GM12872 (cell line): ENCODE data around the gene KRTCAP2.

ENCODE experiments used
- TF ChIP-seq, protein P1 (sequence below): IDR thresholded peaks from 3 replicates; pipeline ENCODE4 v1.5.1; 2011; ENCODE audit warnings: low read depth, mild to moderate bottlenecking, low read length, moderate library complexity; ENCODE audit not compliant: insufficient read depth

Gene KRTCAP2

DNA sequence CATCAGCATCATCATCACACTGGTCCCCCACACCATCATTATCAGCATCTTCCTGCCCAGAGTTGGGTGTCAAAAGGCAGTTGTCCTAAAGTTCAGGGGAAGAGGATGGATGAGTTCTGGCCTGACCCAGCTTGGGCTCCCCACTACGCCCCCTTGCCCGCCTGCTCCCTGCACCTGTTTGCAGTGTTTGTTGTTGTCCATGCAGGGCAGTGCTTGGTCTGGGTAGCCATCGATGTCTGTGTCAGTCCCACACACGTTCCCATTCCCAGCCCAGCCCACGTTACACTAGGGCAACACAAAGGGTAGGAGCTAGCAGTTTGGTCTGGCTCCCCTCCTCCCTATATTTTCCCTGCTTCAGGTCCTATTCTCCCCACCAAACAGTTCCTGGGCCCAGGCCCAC lies 27.8 kb upstream of the KRTCAP2 start:
- TF ChIP-seq, protein P1, sequence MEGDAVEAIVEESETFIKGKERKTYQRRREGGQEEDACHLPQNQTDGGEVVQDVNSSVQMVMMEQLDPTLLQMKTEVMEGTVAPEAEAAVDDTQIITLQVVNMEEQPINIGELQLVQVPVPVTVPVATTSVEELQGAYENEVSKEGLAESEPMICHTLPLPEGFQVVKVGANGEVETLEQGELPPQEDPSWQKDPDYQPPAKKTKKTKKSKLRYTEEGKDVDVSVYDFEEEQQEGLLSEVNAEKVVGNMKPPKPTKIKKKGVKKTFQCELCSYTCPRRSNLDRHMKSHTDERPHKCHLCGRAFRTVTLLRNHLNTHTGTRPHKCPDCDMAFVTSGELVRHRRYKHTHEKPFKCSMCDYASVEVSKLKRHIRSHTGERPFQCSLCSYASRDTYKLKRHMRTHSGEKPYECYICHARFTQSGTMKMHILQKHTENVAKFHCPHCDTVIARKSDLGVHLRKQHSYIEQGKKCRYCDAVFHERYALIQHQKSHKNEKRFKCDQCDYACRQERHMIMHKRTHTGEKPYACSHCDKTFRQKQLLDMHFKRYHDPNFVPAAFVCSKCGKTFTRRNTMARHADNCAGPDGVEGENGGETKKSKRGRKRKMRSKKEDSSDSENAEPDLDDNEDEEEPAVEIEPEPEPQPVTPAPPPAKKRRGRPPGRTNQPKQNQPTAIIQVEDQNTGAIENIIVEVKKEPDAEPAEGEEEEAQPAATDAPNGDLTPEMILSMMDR = no peak

DNA sequence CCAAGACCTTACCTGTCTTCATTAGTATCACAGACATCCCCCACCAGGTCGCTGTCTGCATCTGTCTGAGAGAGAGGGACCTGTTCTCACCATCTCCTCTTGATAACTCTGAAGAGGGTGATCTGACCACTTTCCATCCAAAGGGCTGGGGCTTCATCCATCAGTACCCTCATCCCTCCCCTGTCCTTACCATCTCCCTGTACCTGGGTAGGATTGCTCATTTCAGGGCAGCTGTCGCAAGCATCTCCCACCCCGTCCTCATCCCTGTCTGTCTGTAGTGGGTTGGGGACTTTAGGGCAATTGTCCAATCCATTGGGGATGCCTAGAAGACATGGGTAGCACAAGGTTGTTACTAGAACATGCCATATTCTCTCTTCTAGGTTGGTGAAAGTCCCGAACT lies 26.7 kb upstream of the KRTCAP2 start:
- TF ChIP-seq, protein P1 = no peak

DNA sequence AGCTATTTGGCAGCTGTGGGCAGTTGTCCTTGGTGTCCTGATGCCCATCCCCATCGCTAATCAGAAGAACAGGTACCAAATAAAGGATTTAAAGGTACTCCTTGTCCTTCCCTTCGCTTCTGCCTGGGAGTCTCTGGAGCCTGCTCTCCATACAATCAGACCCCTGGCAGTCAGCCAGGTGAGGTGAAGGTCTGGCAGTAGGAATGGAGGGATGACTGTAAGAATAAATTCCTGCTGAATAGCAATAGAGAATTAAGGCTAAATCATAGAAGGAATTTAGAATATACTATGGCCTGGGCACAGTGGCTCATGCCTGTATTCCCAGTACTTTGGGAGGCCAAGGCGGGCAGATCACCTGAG lies 25.4 kb upstream of the KRTCAP2 start:
- TF ChIP-seq, protein P1 = no peak

DNA sequence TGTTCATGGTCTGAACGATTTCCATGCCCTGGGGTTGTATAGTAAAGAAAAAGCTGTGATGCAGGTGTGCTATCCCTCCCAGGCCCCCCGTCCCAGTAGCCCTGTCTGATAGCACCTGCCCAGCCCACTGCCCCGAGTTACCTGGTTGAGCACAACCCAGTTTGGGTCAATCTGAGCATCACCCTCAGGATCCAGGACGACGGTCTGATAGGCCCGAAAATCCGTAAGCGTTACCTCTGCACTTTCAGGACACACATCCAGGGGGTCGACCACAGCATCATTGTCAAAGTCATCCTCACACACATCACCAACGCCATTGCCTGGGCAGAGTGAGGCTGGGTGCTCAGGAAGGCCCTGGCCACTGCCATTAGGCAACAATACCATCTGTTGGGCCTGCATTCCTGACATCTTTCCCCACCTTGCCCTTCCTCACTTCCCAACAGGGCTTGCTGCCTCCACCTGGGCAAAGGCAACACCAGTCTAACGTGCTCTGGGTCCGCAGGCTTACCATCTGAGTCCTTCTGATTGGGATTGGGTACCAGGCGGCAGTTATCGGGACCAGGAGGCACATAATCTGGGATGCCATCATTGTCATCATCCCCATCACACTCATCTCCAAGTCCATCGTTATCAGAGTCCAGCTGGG lies 24.9 kb upstream of the KRTCAP2 start:
- TF ChIP-seq, protein P1 = no peak

DNA sequence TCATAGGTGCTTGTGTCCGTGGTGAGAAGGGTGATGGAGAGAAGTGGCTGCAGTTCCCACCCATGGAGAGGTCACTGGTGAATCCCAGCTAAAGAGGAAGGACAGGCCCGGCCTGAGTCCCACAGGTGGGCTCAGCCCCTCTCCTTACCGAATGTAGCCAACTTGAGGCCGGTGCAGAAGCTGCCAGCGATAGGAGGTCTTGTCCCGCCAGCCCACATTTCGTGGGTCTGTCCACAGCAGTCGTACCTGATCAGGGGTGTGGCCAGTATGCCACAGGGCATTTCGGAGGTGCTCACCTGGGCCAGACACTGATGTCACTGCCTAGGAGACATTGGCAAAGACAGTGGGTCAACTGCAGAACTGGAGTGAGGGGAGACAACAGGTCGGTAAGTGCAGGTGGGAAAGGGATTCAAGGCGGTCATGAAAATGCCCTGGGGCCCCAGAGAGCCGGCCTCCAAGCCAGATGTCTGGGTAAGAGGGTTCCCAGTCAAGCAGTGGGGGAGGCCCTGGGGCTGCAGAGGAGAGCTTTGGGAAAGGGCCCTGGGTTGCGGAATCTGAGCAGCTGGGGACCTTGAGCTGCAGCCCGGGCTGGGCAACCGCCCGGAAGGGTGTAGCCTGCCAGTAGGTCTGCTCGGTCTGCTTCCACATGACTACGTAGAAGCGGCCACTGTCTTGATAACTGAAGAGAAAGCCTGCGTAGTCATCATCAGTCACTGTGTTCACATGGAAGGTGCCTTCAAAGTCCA lies 24.0 kb upstream of the KRTCAP2 start:
- TF ChIP-seq, protein P1 = no peak

DNA sequence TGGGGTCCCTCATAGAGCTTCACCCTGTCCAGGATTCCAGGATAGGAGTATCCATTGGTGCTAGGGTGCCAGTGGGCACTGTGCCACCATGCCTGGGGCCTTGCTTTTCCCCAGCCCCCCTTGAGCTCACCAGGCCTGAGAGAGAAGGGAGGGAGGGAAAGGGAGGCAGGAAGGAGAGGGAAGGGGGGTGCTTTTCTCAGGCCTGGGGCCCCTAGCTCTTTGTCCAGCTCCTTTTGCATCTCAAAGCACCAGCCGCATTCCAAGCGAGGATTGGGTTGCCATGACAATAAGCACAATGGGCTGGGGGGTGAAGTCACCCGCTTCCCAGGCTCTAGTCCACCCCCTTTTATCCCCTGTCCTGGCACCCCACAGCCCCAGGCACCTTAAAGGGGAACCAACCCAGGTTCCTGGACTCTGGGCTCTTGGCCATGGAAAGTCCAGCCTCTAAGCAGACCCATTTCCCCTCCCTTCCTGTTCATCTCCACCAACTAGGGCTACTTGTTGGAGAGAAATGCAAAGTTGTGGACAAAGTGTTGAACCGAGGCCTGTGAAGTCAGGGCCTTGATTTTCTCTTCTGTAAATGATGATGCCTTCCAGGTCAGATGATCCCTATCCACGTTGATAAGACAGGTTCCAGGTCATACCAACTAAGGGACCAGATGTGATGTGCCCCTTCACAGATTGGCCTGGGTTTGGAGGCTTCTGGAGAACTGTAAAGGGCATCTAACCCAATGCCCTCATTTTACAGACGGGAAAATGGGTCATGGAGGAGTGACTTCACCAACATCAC lies 23.2 kb upstream of the KRTCAP2 start:
- TF ChIP-seq, protein P1 = no peak
